Raji (cell line): ENCODE data around the gene KIF13A.

Source experiments
- POLR2A ChIP-seq: IDR thresholded peaks from 2 replicates; pipeline ENCODE4 v1.6.1; 2011; ENCODE audit warnings: low read depth, low read length, control low read depth; ENCODE audit not compliant: insufficient read depth

The KIF13A gene

GRCh38 chr6:17987447-17987696, at the start of gene KIF13A:
Gene KIF13A (minus strand): TSS chr6:17987635. CDS start chr6:17987463, 172 bp downstream.
- no peak for TF ChIP-seq POLR2A

- TF ChIP-seq POLR2A: no peak
Observed at GRCh38 chr6:18036781-18037180, 49.3 kb upstream of the KIF13A start.

GRCh38 chr6:18035330-18035854, 48.0 kb upstream of the KIF13A start:
- no peak for TF ChIP-seq POLR2A

- no peak for TF ChIP-seq POLR2A
Observed at GRCh38 chr6:18034798-18035202, 47.4 kb upstream of the KIF13A start.

GRCh38 chr6:18031680-18032256, 44.3 kb upstream of the KIF13A start:
- TF ChIP-seq POLR2A: no peak

GRCh38 chr6:18031189-18031588, 43.8 kb upstream of the KIF13A start:
- TF ChIP-seq POLR2A: no peak

- no peak for TF ChIP-seq POLR2A
Observed at GRCh38 chr6:18028332-18028731, 40.9 kb upstream of the KIF13A start.

- no peak for TF ChIP-seq POLR2A
Observed at GRCh38 chr6:18025596-18025995, 38.2 kb upstream of the KIF13A start.

- TF ChIP-seq POLR2A: no peak
Observed at GRCh38 chr6:18024876-18025275, 37.4 kb upstream of the KIF13A start.

- no peak for TF ChIP-seq POLR2A
Observed at GRCh38 chr6:18023891-18024290, 36.5 kb upstream of the KIF13A start.

GRCh38 chr6:18022398-18023231, 35.2 kb upstream of the KIF13A start:
- no peak for TF ChIP-seq POLR2A

- TF ChIP-seq POLR2A: no peak
Observed at GRCh38 chr6:18021166-18021850, 33.9 kb upstream of the KIF13A start.

- TF ChIP-seq POLR2A: no peak
Observed at GRCh38 chr6:18019539-18020534, 32.4 kb upstream of the KIF13A start.

- no peak for TF ChIP-seq POLR2A
Observed at GRCh38 chr6:18016698-18017097, 29.3 kb upstream of the KIF13A start.

GRCh38 chr6:18016133-18016532, 28.7 kb upstream of the KIF13A start:
- no peak for TF ChIP-seq POLR2A
